ENCODE results near the gene DNAJC6.

DNA sequence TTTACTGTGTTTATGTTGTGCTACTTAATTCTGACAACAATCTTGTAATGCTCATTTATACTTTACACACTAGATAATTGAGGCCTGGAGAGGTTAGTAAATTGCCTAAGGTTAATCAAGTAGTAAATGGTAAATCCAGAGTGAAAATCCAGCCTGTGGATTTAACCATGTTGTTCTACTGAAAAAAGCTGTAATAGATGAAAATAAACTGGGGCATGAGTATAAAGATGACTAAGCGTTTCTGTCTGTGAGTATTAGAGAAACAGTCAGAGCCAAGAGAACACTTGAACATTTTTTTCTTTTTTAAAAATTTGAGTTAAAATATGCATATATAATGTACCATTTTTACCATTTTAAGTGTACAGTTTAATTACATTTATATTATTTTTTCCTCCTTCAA is 63.2 kb downstream of the DNAJC6 start:
- TF ChIP-seq, protein P1, sequence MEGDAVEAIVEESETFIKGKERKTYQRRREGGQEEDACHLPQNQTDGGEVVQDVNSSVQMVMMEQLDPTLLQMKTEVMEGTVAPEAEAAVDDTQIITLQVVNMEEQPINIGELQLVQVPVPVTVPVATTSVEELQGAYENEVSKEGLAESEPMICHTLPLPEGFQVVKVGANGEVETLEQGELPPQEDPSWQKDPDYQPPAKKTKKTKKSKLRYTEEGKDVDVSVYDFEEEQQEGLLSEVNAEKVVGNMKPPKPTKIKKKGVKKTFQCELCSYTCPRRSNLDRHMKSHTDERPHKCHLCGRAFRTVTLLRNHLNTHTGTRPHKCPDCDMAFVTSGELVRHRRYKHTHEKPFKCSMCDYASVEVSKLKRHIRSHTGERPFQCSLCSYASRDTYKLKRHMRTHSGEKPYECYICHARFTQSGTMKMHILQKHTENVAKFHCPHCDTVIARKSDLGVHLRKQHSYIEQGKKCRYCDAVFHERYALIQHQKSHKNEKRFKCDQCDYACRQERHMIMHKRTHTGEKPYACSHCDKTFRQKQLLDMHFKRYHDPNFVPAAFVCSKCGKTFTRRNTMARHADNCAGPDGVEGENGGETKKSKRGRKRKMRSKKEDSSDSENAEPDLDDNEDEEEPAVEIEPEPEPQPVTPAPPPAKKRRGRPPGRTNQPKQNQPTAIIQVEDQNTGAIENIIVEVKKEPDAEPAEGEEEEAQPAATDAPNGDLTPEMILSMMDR (IDR thresholded peaks at IDR 0.05), result no peak
- no peak for TF ChIP-seq MYC (IDR thresholded peaks at IDR 0.05; ENCODE audit: borderline replicate concordance, low read length)
- TF ChIP-seq, protein P2, sequence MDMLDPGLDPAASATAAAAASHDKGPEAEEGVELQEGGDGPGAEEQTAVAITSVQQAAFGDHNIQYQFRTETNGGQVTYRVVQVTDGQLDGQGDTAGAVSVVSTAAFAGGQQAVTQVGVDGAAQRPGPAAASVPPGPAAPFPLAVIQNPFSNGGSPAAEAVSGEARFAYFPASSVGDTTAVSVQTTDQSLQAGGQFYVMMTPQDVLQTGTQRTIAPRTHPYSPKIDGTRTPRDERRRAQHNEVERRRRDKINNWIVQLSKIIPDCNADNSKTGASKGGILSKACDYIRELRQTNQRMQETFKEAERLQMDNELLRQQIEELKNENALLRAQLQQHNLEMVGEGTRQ (IDR thresholded peaks at IDR 0.05), result no peak
- no peak for TF ChIP-seq EP300 (IDR thresholded peaks at IDR 0.05)
- no peak for TF ChIP-seq RAD21 (conservative IDR thresholded peaks at IDR 0.05 in 1 of 2, IDR thresholded peaks at IDR 0.05 in 1 of 2)
- TF ChIP-seq, protein P3, sequence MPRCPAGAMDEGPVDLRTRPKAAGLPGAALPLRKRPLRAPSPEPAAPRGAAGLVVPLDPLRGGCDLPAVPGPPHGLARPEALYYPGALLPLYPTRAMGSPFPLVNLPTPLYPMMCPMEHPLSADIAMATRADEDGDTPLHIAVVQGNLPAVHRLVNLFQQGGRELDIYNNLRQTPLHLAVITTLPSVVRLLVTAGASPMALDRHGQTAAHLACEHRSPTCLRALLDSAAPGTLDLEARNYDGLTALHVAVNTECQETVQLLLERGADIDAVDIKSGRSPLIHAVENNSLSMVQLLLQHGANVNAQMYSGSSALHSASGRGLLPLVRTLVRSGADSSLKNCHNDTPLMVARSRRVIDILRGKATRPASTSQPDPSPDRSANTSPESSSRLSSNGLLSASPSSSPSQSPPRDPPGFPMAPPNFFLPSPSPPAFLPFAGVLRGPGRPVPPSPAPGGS (IDR thresholded peaks at IDR 0.05), result no peak
- TF ChIP-seq NR3C1 (IDR thresholded peaks at IDR 0.05), result no peak
- no peak for TF ChIP-seq POLR2AphosphoS2 (conservative IDR thresholded peaks at IDR 0.05; ENCODE audit: low read length)
- TF ChIP-seq, protein P4, sequence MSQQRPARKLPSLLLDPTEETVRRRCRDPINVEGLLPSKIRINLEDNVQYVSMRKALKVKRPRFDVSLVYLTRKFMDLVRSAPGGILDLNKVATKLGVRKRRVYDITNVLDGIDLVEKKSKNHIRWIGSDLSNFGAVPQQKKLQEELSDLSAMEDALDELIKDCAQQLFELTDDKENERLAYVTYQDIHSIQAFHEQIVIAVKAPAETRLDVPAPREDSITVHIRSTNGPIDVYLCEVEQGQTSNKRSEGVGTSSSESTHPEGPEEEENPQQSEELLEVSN (IDR thresholded peaks at IDR 0.05; ENCODE audit: borderline replicate concordance, low read depth), result no peak
- no peak for TF ChIP-seq ESRRA (IDR thresholded peaks at IDR 0.05; ENCODE audit: borderline replicate concordance, low read length)
- TF ChIP-seq JUNB (IDR thresholded peaks at IDR 0.05), result no peak

All from A549 (cell line).